IgD-negative memory B cell (primary cell): ENCODE data around the gene COQ4. TPM values are rescaled to one million over a fixed set of nuclear protein-coding genes. Genes with fewer than 3 reads are reported as not detected.

Experiments
- H3K27ac Mint-ChIP-seq, 3 donors: one replicate each; pipeline ENCODE4 v1.8.0; 2020 to 2022; ENCODE audit warnings: mild to moderate bottlenecking in 3 of 3, mixed read lengths in 3 of 3, moderate library complexity in 1 of 3
- H3K27me3 Mint-ChIP-seq: one replicate; pipeline ENCODE4 v1.8.0; 2021; ENCODE audit warnings: mixed read lengths
- H3K36me3 Mint-ChIP-seq: one replicate; pipeline ENCODE4 v1.8.0; 2020; ENCODE audit warnings: mild to moderate bottlenecking, mixed read lengths
- H3K4me1 Mint-ChIP-seq, 3 donors: one replicate each; pipeline ENCODE4 v1.8.0; 2020 to 2022; ENCODE audit warnings: mixed read lengths in 3 of 3, mild to moderate bottlenecking in 1 of 3
- H3K4me3 Mint-ChIP-seq, 4 donors: one replicate each; pipeline ENCODE4 v1.8.0; 2020 to 2022; ENCODE audit warnings: mild to moderate bottlenecking in 4 of 4, mixed read lengths in 4 of 4, moderate library complexity in 3 of 4
- H3K9me3 Mint-ChIP-seq, 3 donors: one replicate each; pipeline ENCODE4 v1.8.0; 2020 to 2021; ENCODE audit warnings: mixed read lengths in 3 of 3, mild to moderate bottlenecking in 1 of 3
- polyA plus RNA-seq: library from polyadenylated mRNA; unstranded; fragments of 300-500 nt; fragmentation: Illumina TruSeq; gene quantifications from one replicate; pipeline ENCODE4 v1.2.3, GENCODE V29; 2021

The COQ4 gene
- polyA plus RNA-seq, 1 donor from 2014 or later: 36.4 TPM

- Mint-ChIP-seq H3K4me1 (peaks cover 4 to 9% (median 8%) of the 10 kb centered on the region in 3 donors), H3K4me3 (no peak overlapping the region), H3K27me3 (no peaks in the 10 kb centered on the region), H3K9me3 (no peaks in the 10 kb centered on the region), H3K36me3 (peaks cover 3% of the 10 kb centered on the region), H3K27ac (no peak overlapping the region)
Measured at GRCh38 chr9:128343855-128344254, 21.2 kb downstream of the COQ4 start.

GRCh38 chr9:128344931-128345605 lies 22.4 kb downstream of the COQ4 start:
- Mint-ChIP-seq H3K27ac (no peak overlapping the region), H3K4me1 (peaks cover 4 to 5% (median 4%) of the 10 kb centered on the region in 3 donors), H3K36me3 (peaks cover 5% of the 10 kb centered on the region), H3K9me3 (no peaks in the 10 kb centered on the region), H3K4me3 (no peak overlapping the region), H3K27me3 (no peaks in the 10 kb centered on the region)

- Mint-ChIP-seq H3K27me3 (no peaks in the 10 kb centered on the region), H3K4me3 (no peak overlapping the region), H3K36me3 (peaks cover 2% of the 10 kb centered on the region), H3K27ac (no peak overlapping the region), H3K4me1 (no peaks in the 10 kb centered on the region), H3K9me3 (no peaks in the 10 kb centered on the region)
Measured at GRCh38 chr9:128349125-128349524, 26.5 kb downstream of the COQ4 start.

GRCh38 chr9:128349772-128350171 lies 27.1 kb downstream of the COQ4 start:
- no peaks in the 10 kb centered on the region for H3K9me3 Mint-ChIP-seq
- peaks cover 2% of the 10 kb centered on the region for H3K36me3 Mint-ChIP-seq
- no peaks in the 10 kb centered on the region for H3K4me1 Mint-ChIP-seq
- H3K27ac Mint-ChIP-seq: no peak overlapping the region
- H3K27me3 Mint-ChIP-seq: no peaks in the 10 kb centered on the region
- no peak overlapping the region for H3K4me3 Mint-ChIP-seq

GRCh38 chr9:128355451-128355850 lies 32.8 kb downstream of the COQ4 start:
- Mint-ChIP-seq H3K27ac (no peak overlapping the region), H3K36me3 (peaks cover 8% of the 10 kb centered on the region), H3K4me3 (no peak overlapping the region), H3K4me1 (no peaks in the 10 kb centered on the region), H3K9me3 (no peaks in the 10 kb centered on the region), H3K27me3 (no peaks in the 10 kb centered on the region)

- peaks cover 8% of the 10 kb centered on the region for H3K36me3 Mint-ChIP-seq
- H3K9me3 Mint-ChIP-seq: no peaks in the 10 kb centered on the region
- H3K27me3 Mint-ChIP-seq: no peaks in the 10 kb centered on the region
- no peak overlapping the region for H3K27ac Mint-ChIP-seq
- peaks cover 0 to 4% (median 0%) of the 10 kb centered on the region in 3 donors for H3K4me1 Mint-ChIP-seq
- no peak overlapping the region for H3K4me3 Mint-ChIP-seq
Measured at GRCh38 chr9:128358090-128358489, 35.5 kb downstream of the COQ4 start.

GRCh38 chr9:128358861-128359260 lies 36.2 kb downstream of the COQ4 start:
- Mint-ChIP-seq H3K9me3 (no peaks in the 10 kb centered on the region), H3K4me3 (no peak overlapping the region), H3K4me1 (peaks cover 0 to 4% (median 0%) of the 10 kb centered on the region in 3 donors), H3K27me3 (no peaks in the 10 kb centered on the region), H3K36me3 (peaks cover 8% of the 10 kb centered on the region), H3K27ac (peak overlapping the region in 1 of 3 donors; percentile 35)

GRCh38 chr9:128360826-128361225 lies 38.2 kb downstream of the COQ4 start:
- H3K27me3 Mint-ChIP-seq: no peaks in the 10 kb centered on the region
- peaks cover 0 to 4% (median 2%) of the 10 kb centered on the region in 3 donors for H3K4me1 Mint-ChIP-seq
- no peaks in the 10 kb centered on the region for H3K9me3 Mint-ChIP-seq
- H3K27ac Mint-ChIP-seq: no peak overlapping the region
- H3K36me3 Mint-ChIP-seq: peaks cover 6% of the 10 kb centered on the region
- H3K4me3 Mint-ChIP-seq: no peak overlapping the region

- no peaks in the 10 kb centered on the region for H3K9me3 Mint-ChIP-seq
- peak overlapping the region; percentile 9 to 91 (median 71) for H3K4me3 Mint-ChIP-seq
- peaks cover 0 to 4% (median 2%) of the 10 kb centered on the region in 3 donors for H3K4me1 Mint-ChIP-seq
- H3K27me3 Mint-ChIP-seq: no peaks in the 10 kb centered on the region
- peak overlapping the region in 1 of 3 donors; percentile 73 for H3K27ac Mint-ChIP-seq
- peaks cover 2% of the 10 kb centered on the region for H3K36me3 Mint-ChIP-seq
Measured at GRCh38 chr9:128361296-128361985, 38.8 kb downstream of the COQ4 start.

- peaks cover 0 to 4% (median 2%) of the 10 kb centered on the region in 3 donors for H3K4me1 Mint-ChIP-seq
- H3K36me3 Mint-ChIP-seq: peaks cover 2% of the 10 kb centered on the region
- H3K27me3 Mint-ChIP-seq: peaks cover 3% of the 10 kb centered on the region
- peak overlapping the region; percentile 62 to 91 (median 74) for H3K4me3 Mint-ChIP-seq
- no peaks in the 10 kb centered on the region for H3K9me3 Mint-ChIP-seq
- no peak overlapping the region for H3K27ac Mint-ChIP-seq
Measured at GRCh38 chr9:128361986-128362646, 39.5 kb downstream of the COQ4 start.

- peak overlapping the region in 2 of 4 donors; percentile 8 to 38 for H3K4me3 Mint-ChIP-seq
- H3K27me3 Mint-ChIP-seq: peaks cover 4% of the 10 kb centered on the region
- peaks cover 0 to 4% (median 2%) of the 10 kb centered on the region in 3 donors for H3K4me1 Mint-ChIP-seq
- no peaks in the 10 kb centered on the region for H3K36me3 Mint-ChIP-seq
- H3K27ac Mint-ChIP-seq: no peak overlapping the region
- no peaks in the 10 kb centered on the region for H3K9me3 Mint-ChIP-seq
Measured at GRCh38 chr9:128362774-128363173, 40.1 kb downstream of the COQ4 start.

GRCh38 chr9:128365525-128365924 lies 42.9 kb downstream of the COQ4 start:
- H3K4me3 Mint-ChIP-seq: peak overlapping the region in 1 of 4 donors; percentile 39
- H3K9me3 Mint-ChIP-seq: no peaks in the 10 kb centered on the region
- H3K27ac Mint-ChIP-seq: no peak overlapping the region
- H3K36me3 Mint-ChIP-seq: no peaks in the 10 kb centered on the region
- peaks cover 6% of the 10 kb centered on the region for H3K27me3 Mint-ChIP-seq
- H3K4me1 Mint-ChIP-seq: peaks cover 4 to 7% (median 5%) of the 10 kb centered on the region in 3 donors

GRCh38 chr9:128369024-128369706 lies 46.5 kb downstream of the COQ4 start:
- peaks cover 12 to 23% (median 20%) of the 10 kb centered on the region in 3 donors for H3K4me1 Mint-ChIP-seq
- H3K27ac Mint-ChIP-seq: peak overlapping the region in 1 of 3 donors; percentile 10
- no peaks in the 10 kb centered on the region for H3K36me3 Mint-ChIP-seq
- no peaks in the 10 kb centered on the region for H3K9me3 Mint-ChIP-seq
- peak overlapping the region in 2 of 4 donors; percentile 34 to 45 for H3K4me3 Mint-ChIP-seq
- H3K27me3 Mint-ChIP-seq: peaks cover 6% of the 10 kb centered on the region

GRCh38 chr9:128370367-128370751 lies 47.7 kb downstream of the COQ4 start:
- Mint-ChIP-seq H3K4me3 (peak overlapping the region; percentile 94 to 98 (median 96)), H3K36me3 (no peaks in the 10 kb centered on the region), H3K27ac (peak overlapping the region; percentile 94 to 98 (median 97)), H3K4me1 (peaks cover 12 to 24% (median 20%) of the 10 kb centered on the region in 3 donors), H3K9me3 (no peaks in the 10 kb centered on the region), H3K27me3 (peaks cover 6% of the 10 kb centered on the region)
